ENCODE data around the gene NCAM2. TPM values are rescaled to one million over a fixed set of nuclear protein-coding genes. Genes with fewer than 3 reads are reported as not detected.
A peak's percentile ranks its signal among the peaks of the same experiment; 100 is the strongest.

NCAM2 gene
- total RNA-seq, 1 donor from 2014 or later, result 16.3 TPM

- no peak overlapping the region for H3K4me3 Mint-ChIP-seq (ENCODE audit: unreplicated experiment)
- H3K27ac Mint-ChIP-seq (ENCODE audit: unreplicated experiment), result no peak overlapping the region
- no peaks in the 10 kb centered on the region for H3K36me3 Mint-ChIP-seq (ENCODE audit: low read depth)
- H3K4me1 Mint-ChIP-seq (ENCODE audit: low read depth), result peaks cover 10% of the 10 kb centered on the region
- H3K9me3 Mint-ChIP-seq (ENCODE audit: low read depth), result no peaks in the 10 kb centered on the region
- no peak for DNase-seq (ENCODE audit: low spot score)
- TF ChIP-seq CTCF (IDR thresholded peaks at IDR 0.05), result no peak
- no peaks in the 10 kb centered on the region for H3K27me3 Mint-ChIP-seq (ENCODE audit: low read depth)
Measured at GRCh38 chr21:21085206-21085605, 87.0 kb downstream of the NCAM2 start.

GRCh38 chr21:21096956-21097355 is 98.7 kb downstream of the NCAM2 start:
- Mint-ChIP-seq H3K9me3 (ENCODE audit: low read depth) (no peaks in the 10 kb centered on the region), H3K4me1 (ENCODE audit: low read depth) (no peaks in the 10 kb centered on the region), H3K27ac (ENCODE audit: unreplicated experiment) (no peak overlapping the region), H3K36me3 (ENCODE audit: low read depth) (no peaks in the 10 kb centered on the region), H3K4me3 (ENCODE audit: unreplicated experiment) (no peak overlapping the region), H3K27me3 (ENCODE audit: low read depth) (no peaks in the 10 kb centered on the region)
- TF ChIP-seq CTCF (IDR thresholded peaks at IDR 0.05), result no peak
- no peak for DNase-seq (ENCODE audit: low spot score)

- TF ChIP-seq CTCF (IDR thresholded peaks at IDR 0.05), result no peak
- Mint-ChIP-seq H3K9me3 (ENCODE audit: low read depth) (no peaks in the 10 kb centered on the region), H3K4me1 (ENCODE audit: low read depth) (no peaks in the 10 kb centered on the region), H3K27ac (ENCODE audit: unreplicated experiment) (no peak overlapping the region), H3K27me3 (ENCODE audit: low read depth) (no peaks in the 10 kb centered on the region), H3K4me3 (ENCODE audit: unreplicated experiment) (no peak overlapping the region), H3K36me3 (ENCODE audit: low read depth) (no peaks in the 10 kb centered on the region)
- no peak for DNase-seq (ENCODE audit: low spot score)
Measured at GRCh38 chr21:21097466-21097865, 99.3 kb downstream of the NCAM2 start.

- peak; percentile 70 for TF ChIP-seq CTCF (IDR thresholded peaks at IDR 0.05)
- Mint-ChIP-seq H3K27me3 (ENCODE audit: low read depth) (no peaks in the 10 kb centered on the region), H3K36me3 (ENCODE audit: low read depth) (no peaks in the 10 kb centered on the region), H3K4me3 (ENCODE audit: unreplicated experiment) (no peak overlapping the region), H3K9me3 (ENCODE audit: low read depth) (no peaks in the 10 kb centered on the region), H3K4me1 (ENCODE audit: low read depth) (no peaks in the 10 kb centered on the region), H3K27ac (ENCODE audit: unreplicated experiment) (no peak overlapping the region)
- DNase-seq (ENCODE audit: low spot score), result no peak
Measured at GRCh38 chr21:21101911-21102310, 103.7 kb downstream of the NCAM2 start.

- Mint-ChIP-seq H3K4me3 (ENCODE audit: unreplicated experiment) (no peak overlapping the region), H3K27me3 (ENCODE audit: low read depth) (no peaks in the 10 kb centered on the region), H3K27ac (ENCODE audit: unreplicated experiment) (no peak overlapping the region), H3K36me3 (ENCODE audit: low read depth) (no peaks in the 10 kb centered on the region), H3K4me1 (ENCODE audit: low read depth) (no peaks in the 10 kb centered on the region), H3K9me3 (ENCODE audit: low read depth) (no peaks in the 10 kb centered on the region)
- no peak for DNase-seq (ENCODE audit: low spot score)
- no peak for TF ChIP-seq CTCF (IDR thresholded peaks at IDR 0.05)
Measured at GRCh38 chr21:21102896-21103295, 104.7 kb downstream of the NCAM2 start.

All from chondrocyte (in vitro differentiated cells).